ENCODE data around the gene ABCD1.
"Not testable (repeated sequence)": the region's sequence is repeated elsewhere in the genome, so short reads cannot be mapped to it uniquely, and the experiment has no call there.

ABCD1 gene

DNA sequence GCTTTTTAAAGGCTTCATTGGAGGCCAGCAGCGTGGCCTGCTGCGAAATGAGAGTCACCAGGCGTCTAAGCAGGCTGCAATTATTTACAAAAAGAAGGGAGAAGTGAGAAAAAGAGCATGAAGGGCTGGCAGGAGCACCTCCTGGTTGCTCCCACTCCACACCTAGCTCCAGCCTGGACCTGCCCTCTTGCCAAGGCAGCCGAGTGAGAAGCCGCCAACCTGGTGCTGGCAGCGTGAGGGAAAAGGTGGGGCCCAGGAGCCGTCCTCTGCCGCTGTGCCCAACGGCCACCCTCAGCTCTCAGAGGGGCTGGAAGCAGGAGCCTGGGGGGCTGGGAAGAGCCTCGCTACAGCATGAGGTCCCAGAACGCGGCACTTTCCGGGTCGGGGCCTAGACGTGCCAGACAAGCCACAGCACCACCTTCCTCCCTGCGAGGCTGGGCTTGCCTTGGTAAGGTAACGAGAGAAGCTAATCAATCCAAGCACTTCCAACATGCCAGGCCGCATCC lies 20.6 kb upstream of the ABCD1 start:
- peak overlapping the region; percentile 90 for H3K27ac ChIP-seq

DNA sequence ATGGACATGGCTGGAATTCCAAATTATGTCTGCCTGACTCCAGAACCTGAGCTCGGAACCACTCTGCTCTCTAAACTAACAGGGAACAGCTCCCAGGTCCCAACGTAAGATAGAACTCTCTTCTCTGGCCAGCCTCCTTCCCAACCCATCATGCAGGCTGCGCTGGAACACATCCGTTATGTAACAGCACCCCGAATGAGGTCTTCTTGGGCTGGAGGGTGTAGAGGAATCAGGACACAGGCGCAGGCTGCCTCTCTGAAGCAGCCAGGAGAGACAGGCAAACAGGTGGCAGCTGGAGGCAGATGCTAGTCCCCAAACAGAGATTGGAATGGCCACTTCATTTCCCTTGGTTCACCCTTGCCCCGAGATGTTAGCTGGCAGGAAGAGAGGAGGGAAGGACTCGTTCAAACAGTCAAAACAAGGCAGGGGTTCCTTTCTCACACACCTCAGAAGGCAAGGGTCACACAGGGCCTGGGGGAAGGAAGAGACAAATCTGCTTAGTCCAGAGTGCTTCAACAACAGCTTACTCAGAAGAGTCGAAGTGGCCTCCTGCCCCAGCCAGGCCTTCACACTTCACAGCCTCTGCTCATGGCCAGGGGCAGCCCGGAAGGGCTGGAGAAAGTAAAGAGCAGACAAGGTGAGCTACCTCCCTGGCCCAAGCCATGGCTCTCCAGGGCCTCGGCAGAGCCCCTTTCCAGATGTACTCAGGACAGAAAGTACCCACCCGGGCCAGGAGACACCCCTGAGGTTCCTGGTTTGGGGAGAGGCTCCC lies 19.8 kb upstream of the ABCD1 start:
- H3K27ac ChIP-seq: peak overlapping the region; percentile 90; the same call in 1 of the 2 replicates

More for the DNA sequence above, 20.6 kb upstream of the ABCD1 start:
- no peak for TF ChIP-seq ZFX (IDR thresholded peaks at IDR 0.05)
- TF ChIP-seq, protein P1, sequence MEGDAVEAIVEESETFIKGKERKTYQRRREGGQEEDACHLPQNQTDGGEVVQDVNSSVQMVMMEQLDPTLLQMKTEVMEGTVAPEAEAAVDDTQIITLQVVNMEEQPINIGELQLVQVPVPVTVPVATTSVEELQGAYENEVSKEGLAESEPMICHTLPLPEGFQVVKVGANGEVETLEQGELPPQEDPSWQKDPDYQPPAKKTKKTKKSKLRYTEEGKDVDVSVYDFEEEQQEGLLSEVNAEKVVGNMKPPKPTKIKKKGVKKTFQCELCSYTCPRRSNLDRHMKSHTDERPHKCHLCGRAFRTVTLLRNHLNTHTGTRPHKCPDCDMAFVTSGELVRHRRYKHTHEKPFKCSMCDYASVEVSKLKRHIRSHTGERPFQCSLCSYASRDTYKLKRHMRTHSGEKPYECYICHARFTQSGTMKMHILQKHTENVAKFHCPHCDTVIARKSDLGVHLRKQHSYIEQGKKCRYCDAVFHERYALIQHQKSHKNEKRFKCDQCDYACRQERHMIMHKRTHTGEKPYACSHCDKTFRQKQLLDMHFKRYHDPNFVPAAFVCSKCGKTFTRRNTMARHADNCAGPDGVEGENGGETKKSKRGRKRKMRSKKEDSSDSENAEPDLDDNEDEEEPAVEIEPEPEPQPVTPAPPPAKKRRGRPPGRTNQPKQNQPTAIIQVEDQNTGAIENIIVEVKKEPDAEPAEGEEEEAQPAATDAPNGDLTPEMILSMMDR (conservative IDR thresholded peaks at IDR 0.05): no peak

DNA sequence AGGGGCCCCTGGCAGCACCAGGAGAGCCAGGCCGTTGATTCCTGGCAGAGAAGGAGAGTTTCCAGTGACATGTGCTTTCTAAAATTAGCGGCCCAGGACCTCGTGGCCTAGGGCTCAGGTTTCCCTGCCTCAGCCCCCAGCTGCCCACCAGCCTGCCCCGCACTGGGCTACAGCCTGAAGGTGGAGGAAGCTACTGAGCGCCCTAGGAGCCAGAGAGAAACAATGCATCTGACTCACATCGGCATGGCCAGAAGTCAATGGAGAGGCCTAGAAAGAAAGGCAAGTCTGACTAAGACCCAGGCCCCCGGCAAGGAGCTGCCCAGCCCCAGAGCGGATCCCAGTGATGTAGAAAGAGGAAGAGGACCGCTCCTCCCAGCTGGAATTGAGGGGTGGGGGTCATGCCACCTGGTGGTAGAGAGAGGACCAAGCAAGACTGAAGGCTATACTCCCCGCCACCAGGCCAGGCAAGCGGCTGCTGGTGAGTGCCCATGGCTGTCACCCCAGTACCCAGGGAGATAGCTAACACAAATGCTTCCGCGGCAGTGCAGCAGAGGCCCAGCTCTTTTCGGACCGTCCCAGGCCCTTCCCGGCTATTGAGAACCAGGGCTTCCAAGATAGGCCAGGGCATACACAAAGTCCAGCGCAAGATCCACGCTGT lies 19.1 kb upstream of the ABCD1 start:
- not testable (repeated sequence) for H3K27ac ChIP-seq

DNA sequence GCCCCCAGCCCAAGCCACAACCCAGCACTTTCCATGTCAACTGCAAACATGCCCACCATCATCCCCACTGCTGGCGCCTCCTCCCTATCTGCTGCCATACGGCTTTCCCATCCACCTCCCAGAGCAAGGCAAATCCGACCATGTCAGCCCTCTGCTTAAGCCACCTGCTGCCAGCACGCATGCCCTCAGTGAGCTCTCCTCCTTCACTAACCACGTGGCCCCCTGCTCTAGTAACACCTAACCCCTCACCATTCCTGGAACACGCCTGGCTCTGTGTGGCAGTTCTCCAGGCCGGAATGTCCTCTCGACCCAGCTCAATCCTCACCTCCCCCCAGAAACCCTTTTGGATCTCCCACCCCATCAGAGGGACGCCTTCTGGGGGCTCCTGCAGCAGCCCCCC lies 17.9 kb upstream of the ABCD1 start:
- TF ChIP-seq, protein P1 (conservative IDR thresholded peaks at IDR 0.05): no peak
- no peak for TF ChIP-seq ZFX (IDR thresholded peaks at IDR 0.05)
- H3K27ac ChIP-seq: no peak overlapping the region

DNA sequence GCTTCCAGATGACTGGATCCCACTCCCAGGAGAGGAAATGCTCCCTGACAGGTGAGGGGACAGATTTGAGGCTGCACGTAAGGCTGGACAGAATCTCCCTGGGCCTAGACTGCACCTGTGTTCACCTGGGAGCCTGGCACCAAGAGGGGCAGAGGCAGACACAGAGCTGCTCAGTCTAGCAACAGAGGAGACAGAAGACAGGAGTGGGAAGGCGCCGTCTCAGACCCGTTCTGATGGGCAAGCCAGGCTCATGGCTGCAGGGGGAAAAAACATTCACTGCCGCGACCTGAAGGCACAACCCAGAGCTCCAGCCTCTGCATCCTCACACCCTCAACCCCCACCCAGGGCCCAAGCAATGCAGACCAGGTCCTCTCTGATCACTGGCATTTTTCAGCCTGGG lies 17.2 kb upstream of the ABCD1 start:
- TF ChIP-seq, protein P1 (conservative IDR thresholded peaks at IDR 0.05): no peak
- TF ChIP-seq ZFX (IDR thresholded peaks at IDR 0.05): no peak
- H3K27ac ChIP-seq: no peak overlapping the region

GRCh38 chrX:153708415-153708814 lies 16.2 kb upstream of the ABCD1 start:
- H3K27ac ChIP-seq: no peak overlapping the region
- no peak for TF ChIP-seq ZFX (IDR thresholded peaks at IDR 0.05)
- TF ChIP-seq, protein P1 (conservative IDR thresholded peaks at IDR 0.05): peak; percentile 56

DNA sequence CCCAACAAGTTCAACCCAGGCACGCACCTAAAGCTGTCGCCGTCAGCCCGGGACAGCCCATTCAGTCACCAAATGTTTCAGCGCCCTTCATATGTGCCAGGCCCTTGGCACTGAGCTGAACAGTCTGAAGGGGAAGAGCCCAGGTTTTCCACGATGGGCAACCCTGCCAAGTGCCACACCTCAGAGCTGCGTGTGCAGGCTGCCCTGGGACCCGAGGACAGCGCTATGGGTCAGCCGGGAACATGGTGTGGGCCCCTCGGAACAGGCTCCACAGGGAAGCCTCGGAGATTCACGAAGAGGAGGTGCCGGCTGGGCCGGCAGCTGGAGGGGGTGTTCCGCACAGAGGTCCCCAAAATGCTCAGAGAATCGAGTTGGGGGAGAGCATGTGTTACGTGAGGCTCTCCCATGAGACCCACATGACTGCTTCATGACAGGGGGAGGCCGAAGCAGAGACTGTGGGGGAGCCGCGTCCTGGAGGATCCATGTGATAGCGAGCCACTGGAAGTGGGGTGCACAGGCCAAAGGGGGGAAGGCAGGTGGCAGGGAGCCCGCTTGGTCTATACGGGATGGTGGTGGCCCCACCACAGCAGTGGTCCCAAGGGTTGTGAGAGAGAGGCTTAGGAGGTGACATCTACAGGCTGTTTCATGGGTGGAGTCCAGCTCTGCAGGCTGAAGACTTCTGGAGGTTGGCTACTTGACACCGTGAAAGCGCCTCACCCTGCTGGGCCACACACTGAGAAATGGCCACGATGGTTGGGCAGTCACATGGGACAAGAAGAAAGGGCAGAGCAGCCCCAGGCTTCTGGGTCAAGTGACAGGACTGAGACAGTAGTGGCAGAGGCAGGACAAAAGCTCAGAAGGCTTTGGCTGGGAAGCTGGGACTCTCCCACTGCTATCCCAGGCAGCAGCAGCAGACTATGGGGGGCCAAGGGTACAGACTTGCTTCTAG lies 14.7 kb upstream of the ABCD1 start:
- no peak for TF ChIP-seq ZFX (IDR thresholded peaks at IDR 0.05)
- TF ChIP-seq, protein P1 (conservative IDR thresholded peaks at IDR 0.05): no peak
- H3K27ac ChIP-seq: no peak overlapping the region

DNA sequence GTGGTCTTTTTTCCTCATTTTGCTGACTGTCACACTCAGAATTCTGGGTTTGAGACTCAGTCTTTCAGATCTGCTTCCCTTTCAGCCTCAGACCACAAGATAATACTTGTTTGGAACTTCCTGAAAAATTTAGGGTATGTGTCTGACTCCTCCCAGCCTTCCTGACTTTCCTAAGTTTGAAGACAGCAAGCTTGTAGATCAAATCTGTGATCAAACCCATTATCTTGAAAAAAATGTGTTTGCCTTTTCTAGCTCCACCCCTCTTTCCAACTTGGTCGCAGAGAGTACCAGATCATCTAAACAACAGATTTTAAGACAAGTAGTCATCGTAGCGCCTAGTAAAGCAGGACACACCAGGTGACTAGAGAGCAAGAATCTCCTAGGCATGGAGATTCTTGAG lies 10.4 kb upstream of the ABCD1 start:
- TF ChIP-seq, protein P1 (conservative IDR thresholded peaks at IDR 0.05): no peak
- TF ChIP-seq ZFX (IDR thresholded peaks at IDR 0.05): no peak
- no peak overlapping the region for H3K27ac ChIP-seq
